Astrocyte (in vitro differentiated cells and primary cell): ENCODE results near the gene PSMC4. TPM values are rescaled to one million over a fixed set of nuclear protein-coding genes. Genes with fewer than 3 reads are reported as not detected.

Source experiments
- DNase-seq: peaks from one replicate; pipeline ENCODE4 v3.0.0-alpha.2; 2010; ENCODE audit warnings: low read depth
- FAIRE-seq: peaks from 2 replicates; lab custom pipeline; 2011; peaks lifted over from hg19 to GRCh38; lab: Jason Lieb, UNC
- H2AFZ ChIP-seq: 2 replicates; pipeline ENCODE4 v1.6.0; 2012; ENCODE audit warnings: low read depth, low read length, inconsistent platforms
- H3K27ac ChIP-seq: 2 replicates; pipeline ENCODE4 v1.5.1; 2011; ENCODE audit warnings: low read depth, low read length, inconsistent platforms
- H3K27me3 ChIP-seq: 2 replicates; pipeline ENCODE4 v1.6.0; 2011; ENCODE audit warnings: low read length, inconsistent platforms; ENCODE audit not compliant: insufficient read depth
- H3K36me3 ChIP-seq: 2 replicates; pipeline ENCODE4 v1.5.1; 2011; ENCODE audit warnings: low read length, inconsistent platforms; ENCODE audit not compliant: insufficient read depth
- H3K4me1 ChIP-seq: 2 replicates; pipeline ENCODE4 v1.5.1; 2011; ENCODE audit warnings: low read length, inconsistent platforms; ENCODE audit not compliant: insufficient read depth
- H3K4me2 ChIP-seq: 2 replicates; pipeline ENCODE4 v1.6.0; 2012; ENCODE audit warnings: low read length, inconsistent platforms
- H3K4me3 ChIP-seq: 2 replicates; pipeline ENCODE4 v1.5.1; 2011; ENCODE audit warnings: low read depth, mild to moderate bottlenecking, low read length, inconsistent platforms; ENCODE audit not compliant: insufficient read depth
- H3K79me2 ChIP-seq: 2 replicates; pipeline ENCODE4 v1.6.0; 2012; ENCODE audit warnings: mild to moderate bottlenecking, low read length, inconsistent platforms; ENCODE audit not compliant: insufficient read depth
- H3K9ac ChIP-seq: 2 replicates; pipeline ENCODE4 v1.6.0; 2012; ENCODE audit warnings: mild to moderate bottlenecking, low read length, inconsistent platforms
- H3K9me3 ChIP-seq: 2 replicates; pipeline ENCODE4 v1.5.1; 2012; ENCODE audit warnings: low read depth, mild to moderate bottlenecking, low read length, inconsistent platforms; ENCODE audit not compliant: insufficient read depth
- H4K20me1 ChIP-seq: 2 replicates; pipeline ENCODE4 v1.6.0; 2012; ENCODE audit warnings: low read length, inconsistent platforms; ENCODE audit not compliant: insufficient read depth
- H3K27ac Mint-ChIP-seq: one replicate; pipeline ENCODE4 v1.8.0; 2021; ENCODE audit warnings: mild to moderate bottlenecking, mixed read lengths; ENCODE audit not compliant: unreplicated experiment
- H3K27me3 Mint-ChIP-seq: one replicate; pipeline ENCODE4 v1.8.0; 2021; ENCODE audit warnings: low read depth, mixed read lengths; ENCODE audit not compliant: unreplicated experiment
- H3K36me3 Mint-ChIP-seq: one replicate; pipeline ENCODE4 v1.8.0; 2021; ENCODE audit warnings: low read depth, mixed read lengths; ENCODE audit not compliant: unreplicated experiment
- H3K4me1 Mint-ChIP-seq: one replicate; pipeline ENCODE4 v1.8.0; 2021; ENCODE audit warnings: low read depth, mixed read lengths; ENCODE audit not compliant: unreplicated experiment
- H3K4me3 Mint-ChIP-seq: one replicate; pipeline ENCODE4 v1.8.0; 2021; ENCODE audit warnings: mild to moderate bottlenecking, moderate library complexity, mixed read lengths; ENCODE audit not compliant: unreplicated experiment
- H3K9me3 Mint-ChIP-seq: one replicate; pipeline ENCODE4 v1.8.0; 2021; ENCODE audit warnings: mild to moderate bottlenecking, mixed read lengths; ENCODE audit not compliant: unreplicated experiment
- CTCF ChIP-seq: IDR thresholded peaks from 2 replicates; pipeline ENCODE4 v1.5.1; 2011; ENCODE audit warnings: low read depth, mild to moderate bottlenecking, inconsistent platforms, low read length, moderate library complexity; ENCODE audit not compliant: insufficient read depth
- EZH2 ChIP-seq: IDR thresholded peaks from 2 replicates; pipeline ENCODE4 v1.6.1; 2012; ENCODE audit warnings: mild to moderate bottlenecking, low read length, inconsistent platforms; ENCODE audit not compliant: insufficient read depth
- total RNA-seq: library from RNA; stranded (reverse); gene quantifications from 2 replicates; pipeline ENCODE4 v1.2.1, GENCODE V29; 2021

PSMC4 gene
- total RNA-seq, 1 donor from 2014 or later = 127 TPM

GRCh38 chr19:39946532-39946931 lies 24.4 kb upstream of the PSMC4 start:
- Histone ChIP-seq H3K4me3 (no peak overlapping the region), H3K4me2 (no peak overlapping the region), H4K20me1 (no peaks in the 10 kb centered on the region), H3K9me3 (no peaks in the 10 kb centered on the region), H3K27me3 (no peaks in the 10 kb centered on the region), H3K36me3 (no peaks in the 10 kb centered on the region), H3K79me2 (no peaks in the 10 kb centered on the region), H3K9ac (no peak overlapping the region), H2AFZ (no peak overlapping the region), H3K27ac (no peak overlapping the region), H3K4me1 (no peaks in the 10 kb centered on the region)
- Mint-ChIP-seq H3K4me3 (no peak overlapping the region), H3K36me3 (no peaks in the 10 kb centered on the region), H3K9me3 (peaks cover 4% of the 10 kb centered on the region), H3K4me1 (peaks cover 23% of the 10 kb centered on the region), H3K27ac (no peak overlapping the region), H3K27me3 (no peaks in the 10 kb centered on the region)
- TF ChIP-seq CTCF (no peak), EZH2 (no peak)
- no peak for DNase-seq
- no peak for FAIRE-seq

GRCh38 chr19:39949026-39949747 lies 21.8 kb upstream of the PSMC4 start:
- Mint-ChIP-seq H3K9me3 (peaks cover 4% of the 10 kb centered on the region), H3K27ac (no peak overlapping the region), H3K4me1 (peaks cover 12% of the 10 kb centered on the region), H3K27me3 (no peaks in the 10 kb centered on the region), H3K36me3 (no peaks in the 10 kb centered on the region), H3K4me3 (no peak overlapping the region)
- Histone ChIP-seq H3K4me3 (no peak overlapping the region), H3K79me2 (no peaks in the 10 kb centered on the region), H3K36me3 (no peaks in the 10 kb centered on the region), H3K27me3 (no peaks in the 10 kb centered on the region), H3K4me2 (no peak overlapping the region), H3K4me1 (no peaks in the 10 kb centered on the region), H2AFZ (no peak overlapping the region), H3K9ac (no peak overlapping the region), H4K20me1 (no peaks in the 10 kb centered on the region), H3K27ac (no peak overlapping the region), H3K9me3 (no peaks in the 10 kb centered on the region)
- DNase-seq = no peak
- no peak for TF ChIP-seq CTCF
- no peak for TF ChIP-seq EZH2
- no peak for FAIRE-seq

GRCh38 chr19:39951065-39951650 lies 19.8 kb upstream of the PSMC4 start:
- H3K36me3 Mint-ChIP-seq = no peaks in the 10 kb centered on the region
- TF ChIP-seq EZH2 (no peak), CTCF (no peak)
- Histone ChIP-seq H3K4me2 (no peak overlapping the region), H3K79me2 (no peaks in the 10 kb centered on the region), H4K20me1 (no peaks in the 10 kb centered on the region), H3K36me3 (no peaks in the 10 kb centered on the region), H3K9me3 (no peaks in the 10 kb centered on the region), H3K27me3 (no peaks in the 10 kb centered on the region), H3K4me1 (no peaks in the 10 kb centered on the region), H2AFZ (no peak overlapping the region), H3K9ac (no peak overlapping the region), H3K4me3 (no peak overlapping the region), H3K27ac (no peak overlapping the region)
- H3K27ac Mint-ChIP-seq = no peak overlapping the region
- DNase-seq = no peak
- FAIRE-seq = no peak
- no peaks in the 10 kb centered on the region for H3K27me3 Mint-ChIP-seq
- peaks cover 4% of the 10 kb centered on the region for H3K9me3 Mint-ChIP-seq
- no peak overlapping the region for H3K4me3 Mint-ChIP-seq
- peaks cover 9% of the 10 kb centered on the region for H3K4me1 Mint-ChIP-seq
